H1 (cell line): ENCODE measurements around the gene RGS11. TPM values are rescaled to one million over a fixed set of nuclear protein-coding genes. Genes with fewer than 3 reads are reported as not detected.

Source experiments
- BACH1 ChIP-seq: IDR thresholded peaks from 2 replicates; pipeline ENCODE4 v1.6.1; 2012; ENCODE audit warnings: low read length, improper control_type of control experiment
- FOSL1 ChIP-seq: IDR thresholded peaks from 2 replicates; pipeline ENCODE4 v1.6.1; 2011; ENCODE audit warnings: mild to moderate bottlenecking, low read depth, low read length, moderate library complexity; ENCODE audit not compliant: insufficient read depth
- HDAC2 ChIP-seq, 2 experiments: fragments of 300-600 bp in 1 of 2; sonication (generic) in 1 of 2; IDR thresholded peaks; 2 replicates each; pipeline ENCODE4 v1.6.1; 2011 to 2012; ENCODE audit warnings: low read depth in 2 of 2, low read length in 2 of 2, mild to moderate bottlenecking in 2 of 2, moderate library complexity in 2 of 2, borderline replicate concordance in 1 of 2, inconsistent platforms in 1 of 2
- SP2 ChIP-seq: IDR thresholded peaks from 2 replicates; pipeline ENCODE4 v1.6.1; 2012; ENCODE audit warnings: mild to moderate bottlenecking, low read length, inconsistent platforms
- SRF ChIP-seq: IDR thresholded peaks from 2 replicates; pipeline ENCODE4 v1.6.1; 2011; ENCODE audit warnings: mild to moderate bottlenecking, low read depth, low read length, moderate library complexity
- polyA plus RNA-seq, 7 experiments: library from polyadenylated mRNA; depleted of rRNA in 3 of 7; stranded (reverse) in 5 of 7; unstranded in 2 of 7; fragments of >200 nt in 5 of 7; fragments of 200-250 nt in 2 of 7; gene quantifications; 1 replicate in 5 of 7; 2 replicates in 1 of 7; 4 replicates in 1 of 7; pipeline versions ENCODE4 v1.2.1 to v1.2.3, GENCODE V29; 2011 to 2013; ENCODE audit warnings: missing spikeins in 2 of 7, mixed read lengths in 2 of 7
- total RNA-seq: library from RNA; stranded (reverse); fragmentation: NEBNext Ultra II Directional; extraction: Animal tissue kit (Norgen Biotek cat#: 25700); gene quantifications from 2 replicates; pipeline ENCODE4 v1.2.1, GENCODE V29; 2021

Gene RGS11
- total and polyA plus RNA-seq, 2 of the 8 experiments (the other 6 are each of a cell fraction or from before 2014, with no cell fraction given) = 0.84 to 1.2 TPM

GRCh38 chr16:293043-293775 is 17.5 kb upstream of the RGS11 start (continued):
- TF ChIP-seq SRF (no peak), FOSL1 (no peak), HDAC2 (IDR thresholded peaks at IDR 0.05; ENCODE audit: borderline replicate concordance in 1 of 2, low read depth in 2 of 2, low read length in 2 of 2) (no peak), SP2 (no peak), BACH1 (no peak)
